ENCODE results near the gene RFXANK. TPM values are rescaled to one million over a fixed set of nuclear protein-coding genes. Genes with fewer than 3 reads are reported as not detected.

The RFXANK gene
- total RNA-seq, 1 donor from 2014 or later, result 91.1 TPM

- Histone ChIP-seq H3K4me3 (ENCODE audit: insufficient read depth, low read depth, low read length) (no peak overlapping the region), H3K9me3 (ENCODE audit: insufficient read depth, low read depth, low read length) (no peaks in the 10 kb centered on the region), H3K27me3 (ENCODE audit: insufficient read depth, low read length) (peaks cover 21% of the 10 kb centered on the region), H3K4me1 (ENCODE audit: insufficient read depth, low read length) (no peaks in the 10 kb centered on the region), H2AFZ (ENCODE audit: low read depth, low read length) (no peak overlapping the region), H3K79me2 (ENCODE audit: insufficient read depth, low read length) (no peaks in the 10 kb centered on the region), H3K4me2 (ENCODE audit: low read length) (no peak overlapping the region), H4K20me1 (ENCODE audit: insufficient read depth, low read length) (no peaks in the 10 kb centered on the region), H3K36me3 (ENCODE audit: insufficient read depth, low read length) (no peaks in the 10 kb centered on the region), H3K27ac (ENCODE audit: low read depth, low read length) (no peak overlapping the region), H3K9ac (ENCODE audit: low read length) (no peak overlapping the region)
- DNase-seq (ENCODE audit: low read depth) (no peak), FAIRE-seq (no peak)
- Mint-ChIP-seq H3K36me3 (ENCODE audit: low read depth, unreplicated experiment) (peaks cover 6% of the 10 kb centered on the region), H3K27me3 (ENCODE audit: low read depth, unreplicated experiment) (peaks cover 48% of the 10 kb centered on the region), H3K27ac (ENCODE audit: unreplicated experiment) (no peak overlapping the region), H3K4me3 (ENCODE audit: unreplicated experiment) (no peak overlapping the region), H3K9me3 (ENCODE audit: unreplicated experiment) (peaks cover 7% of the 10 kb centered on the region), H3K4me1 (ENCODE audit: low read depth, unreplicated experiment) (no peaks in the 10 kb centered on the region)
- no peak for TF ChIP-seq CTCF (IDR thresholded peaks at IDR 0.05; ENCODE audit: insufficient read depth, low read depth, low read length)
- TF ChIP-seq EZH2 (IDR thresholded peaks at IDR 0.05; ENCODE audit: insufficient read depth, low read length), result no peak
These were observed 58.2 kb downstream of the RFXANK start for GRCh38 chr19:19250196-19250801.

Other genes with a start within 250 kb of the RFXANK start
- gene SUGP2, start 158.7 kb upstream of the RFXANK start, total RNA-seq, result 73.8 and 77.6 TPM in 2 replicates
- gene ARMC6, start 158.7 kb upstream of the RFXANK start, total RNA-seq, result 31.9 and 36.0 TPM in 2 replicates
- gene SLC25A42, start 128.3 kb upstream of the RFXANK start, total RNA-seq, result 7.6 and 7.9 TPM in 2 replicates
- 27.2 and 33.8 TPM in 2 replicates for gene TMEM161A, start 53.8 kb upstream of the RFXANK start, total RNA-seq
- gene MEF2B, start 22.0 kb upstream of the RFXANK start, total RNA-seq, result 0.58 and 1.7 TPM in 2 replicates
- gene BORCS8, start 106 bp upstream of the RFXANK start, total RNA-seq, result 29.5 and 33.5 TPM in 2 replicates
- gene NR2C2AP, start 11.2 kb downstream of the RFXANK start, total RNA-seq, result 4.3 and 5.1 TPM in 2 replicates
- gene NCAN, start 19.7 kb downstream of the RFXANK start, total RNA-seq, result 0.14 TPM in 1 of 2 replicates, not detected in the other
- gene TM6SF2, start 81.0 kb downstream of the RFXANK start, total RNA-seq, result 4.4 and 5.0 TPM in 2 replicates
- gene SUGP1, start 128.3 kb downstream of the RFXANK start, total RNA-seq, result 48.5 and 59.1 TPM in 2 replicates
- 36.8 and 37.0 TPM in 2 replicates for gene MAU2, start 128.6 kb downstream of the RFXANK start, total RNA-seq
- gene GATAD2A, start 213.4 kb downstream of the RFXANK start, total RNA-seq, result 143 and 163 TPM in 2 replicates

All from astrocyte (in vitro differentiated cells and primary cell).